ENCODE data around the gene UBP1. TPM values are rescaled to one million over a fixed set of nuclear protein-coding genes. Genes with fewer than 3 reads are reported as not detected.
"Not testable (repeated sequence)": the region's sequence is repeated elsewhere in the genome, so short reads cannot be mapped to it uniquely, and the experiment has no call there.

Gene UBP1
- total RNA-seq, result 10 to 100 TPM; 93.1 to 98.9 TPM
- 10 to 100 TPM in 2 of 3 donors, 1 to 10 TPM in 1; 9.0 to 12.6 (median 12.3) TPM for polyA plus RNA-seq
- 89.0 to 128 (median 94.9) reads per million in 6 experiments for total RNA-seq

- peak within 1 kb of the TSS; percentile 100 for H3K27ac Mint-ChIP-seq
- ATAC-seq, result peak; percentile 82 to 86
- POLR2A ChIA-PET, result interaction anchor here (0.9 to 3.1 kb wide), 7 partner anchors 11 to 756 kb away, joined by 3 to 22 read pairs (median 5); partner anchors contain the start of genes CLASP2, CNOT10, CRTAP and PDCD6IP
- H3K36me3 Mint-ChIP-seq, result no peaks in the 10 kb centered on the region
- peak within 1 kb of the TSS; percentile 94 to 100 (median 99) for H3K4me3 Mint-ChIP-seq
- no peaks in the 10 kb centered on the region for H3K27me3 Mint-ChIP-seq
- H3K9me3 Mint-ChIP-seq, result no peaks in the 10 kb centered on the region
- H3K4me1 Mint-ChIP-seq, result peaks cover 28 to 52% (median 47%) of the 10 kb centered on the region in 4 donors
- DNase-seq, result peak; percentile 87 to 99 (median 96)
These were observed at the start of gene UBP1 for GRCh38 chr3:33440328-33441224. Gene UBP1 (minus strand): TSS chr3:33440405. CDS start chr3:33439848, 557 bp downstream.

GRCh38 chr3:33488683-33489082 lies 48.5 kb upstream of the UBP1 start:
- peaks cover 0 to 14% (median 2%) of the 10 kb centered on the region in 3 donors for H3K36me3 Mint-ChIP-seq
- no peak overlapping the region for H3K4me3 Mint-ChIP-seq
- no peak overlapping the region for H3K27ac Mint-ChIP-seq
- POLR2A ChIA-PET, result no interaction called here
- no peaks in the 10 kb centered on the region for H3K27me3 Mint-ChIP-seq
- DNase-seq, result no peak
- no peak for ATAC-seq
- peaks cover 0 to 3% (median 0%) of the 10 kb centered on the region in 4 donors for H3K4me1 Mint-ChIP-seq
- peaks cover 0 to 7% (median 0%) of the 10 kb centered on the region in 9 donors for H3K9me3 Mint-ChIP-seq

- Mint-ChIP-seq H3K9me3 (peaks cover 0 to 7% (median 0%) of the 10 kb centered on the region in 9 donors), H3K4me3 (no peak overlapping the region), H3K27me3 (no peaks in the 10 kb centered on the region), H3K4me1 (peaks cover 0 to 3% (median 0%) of the 10 kb centered on the region in 4 donors), H3K27ac (no peak overlapping the region), H3K36me3 (peaks cover 0 to 14% (median 2%) of the 10 kb centered on the region in 3 donors)
- POLR2A ChIA-PET, result no interaction called here
- ATAC-seq, result no peak
- DNase-seq, result no peak
These were observed 48.0 kb upstream of the UBP1 start for GRCh38 chr3:33488246-33488645.

GRCh38 chr3:33482111-33482521 lies 41.9 kb upstream of the UBP1 start:
- POLR2A ChIA-PET, result no interaction called here
- DNase-seq, result no peak
- ATAC-seq, result no peak
- peaks cover 0 to 18% (median 0%) of the 10 kb centered on the region in 3 donors for H3K36me3 Mint-ChIP-seq
- H3K27me3 Mint-ChIP-seq, result no peaks in the 10 kb centered on the region
- H3K9me3 Mint-ChIP-seq, result peaks cover 0 to 5% (median 0%) of the 10 kb centered on the region in 9 donors
- no peak overlapping the region for H3K4me3 Mint-ChIP-seq
- no peak overlapping the region for H3K27ac Mint-ChIP-seq
- no peaks in the 10 kb centered on the region for H3K4me1 Mint-ChIP-seq

- H3K4me1 Mint-ChIP-seq, result no peaks in the 10 kb centered on the region
- H3K4me3 Mint-ChIP-seq, result no peak overlapping the region
- no peaks in the 10 kb centered on the region for H3K9me3 Mint-ChIP-seq
- ATAC-seq (no peak), DNase-seq (no peak)
- POLR2A ChIA-PET, result no interaction called here
- H3K27ac Mint-ChIP-seq, result no peak overlapping the region
- H3K36me3 Mint-ChIP-seq, result peaks cover 0 to 2% (median 0%) of the 10 kb centered on the region in 3 donors
- H3K27me3 Mint-ChIP-seq, result no peaks in the 10 kb centered on the region
These were observed 34.7 kb upstream of the UBP1 start for GRCh38 chr3:33474896-33475295.

- Mint-ChIP-seq H3K36me3 (no peaks in the 10 kb centered on the region), H3K27me3 (no peaks in the 10 kb centered on the region), H3K4me3 (no peak overlapping the region), H3K4me1 (no peaks in the 10 kb centered on the region), H3K9me3 (no peaks in the 10 kb centered on the region), H3K27ac (no peak overlapping the region)
- ATAC-seq (no peak), DNase-seq (no peak)
- POLR2A ChIA-PET, result no interaction called here
These were observed 33.6 kb upstream of the UBP1 start for GRCh38 chr3:33473813-33474212.

GRCh38 chr3:33467786-33468185 lies 27.6 kb upstream of the UBP1 start:
- no peak for ATAC-seq
- no peaks in the 10 kb centered on the region for H3K4me1 Mint-ChIP-seq
- peaks cover 0 to 8% (median 1%) of the 10 kb centered on the region in 9 donors for H3K9me3 Mint-ChIP-seq

GRCh38 chr3:33461097-33461496 lies 20.9 kb upstream of the UBP1 start:
- Mint-ChIP-seq H3K4me1 (no peaks in the 10 kb centered on the region), H3K9me3 (peaks cover 0 to 55% (median 11%) of the 10 kb centered on the region in 9 donors), H3K36me3 (peaks cover 4 to 40% (median 5%) of the 10 kb centered on the region in 3 donors), H3K27me3 (peaks cover 0 to 2% (median 0%) of the 10 kb centered on the region in 5 donors), H3K27ac (no peak overlapping the region), H3K4me3 (no peak overlapping the region)
- POLR2A ChIA-PET, result no interaction called here
- ATAC-seq (no peak), DNase-seq (no peak)

More at GRCh38 chr3:33467786-33468185, 27.6 kb upstream of the UBP1 start:
- no peak for DNase-seq
- POLR2A ChIA-PET, result no interaction called here
- no peaks in the 10 kb centered on the region for H3K27me3 Mint-ChIP-seq
- H3K4me3 Mint-ChIP-seq, result no peak overlapping the region
- no peak overlapping the region for H3K27ac Mint-ChIP-seq
- peaks cover 10 to 34% (median 13%) of the 10 kb centered on the region in 3 donors for H3K36me3 Mint-ChIP-seq

- POLR2A ChIA-PET, H3K27ac Mint-ChIP-seq, H3K27me3 Mint-ChIP-seq, ATAC-seq, H3K4me3 Mint-ChIP-seq, H3K4me1 Mint-ChIP-seq, DNase-seq: not testable (repeated sequence)
- Mint-ChIP-seq H3K36me3 (peaks cover 2 to 36% (median 4%) of the 10 kb centered on the region in 3 donors), H3K9me3 (peaks cover 0 to 63% (median 11%) of the 10 kb centered on the region in 9 donors)
These were observed 19.4 kb upstream of the UBP1 start for GRCh38 chr3:33459577-33459976.

- DNase-seq (no peak), ATAC-seq (no peak)
- Mint-ChIP-seq H3K27me3 (peaks cover 0 to 6% (median 0%) of the 10 kb centered on the region in 5 donors), H3K4me3 (no peak overlapping the region), H3K9me3 (peaks cover 0 to 63% (median 17%) of the 10 kb centered on the region in 9 donors), H3K4me1 (peaks cover 0 to 7% (median 6%) of the 10 kb centered on the region in 4 donors), H3K27ac (no peak overlapping the region), H3K36me3 (peaks cover 0 to 38% (median 8%) of the 10 kb centered on the region in 3 donors)
- POLR2A ChIA-PET, result no interaction called here
These were observed 18.2 kb upstream of the UBP1 start for GRCh38 chr3:33458446-33458845.

GRCh38 chr3:33456756-33457155 lies 16.6 kb upstream of the UBP1 start:
- peaks cover 0 to 6% (median 0%) of the 10 kb centered on the region in 5 donors for H3K27me3 Mint-ChIP-seq
- H3K36me3 Mint-ChIP-seq, result peaks cover 0 to 34% (median 8%) of the 10 kb centered on the region in 3 donors
- peaks cover 0 to 58% (median 17%) of the 10 kb centered on the region in 9 donors for H3K9me3 Mint-ChIP-seq
- no peak for ATAC-seq
- no peak overlapping the region for H3K4me3 Mint-ChIP-seq
- POLR2A ChIA-PET, result interaction anchor here (0.7 kb wide), 1 partner anchor 380 kb away, joined by 3 read pairs; no protein-coding TSS in a partner anchor
- no peak for DNase-seq
- no peak overlapping the region for H3K27ac Mint-ChIP-seq
- peaks cover 0 to 7% (median 6%) of the 10 kb centered on the region in 4 donors for H3K4me1 Mint-ChIP-seq

- ATAC-seq, result no peak
- Mint-ChIP-seq H3K9me3 (peaks cover 0 to 33% (median 6%) of the 10 kb centered on the region in 9 donors), H3K27ac (no peak overlapping the region), H3K36me3 (peaks cover 0 to 16% (median 4%) of the 10 kb centered on the region in 3 donors), H3K4me1 (peaks cover 0 to 7% (median 6%) of the 10 kb centered on the region in 4 donors), H3K4me3 (no peak overlapping the region), H3K27me3 (peaks cover 0 to 6% (median 0%) of the 10 kb centered on the region in 5 donors)
- POLR2A ChIA-PET, result no interaction called here
- DNase-seq, result no peak
These were observed 13.1 kb upstream of the UBP1 start for GRCh38 chr3:33453331-33453761.

GRCh38 chr3:33451994-33452393 lies 11.8 kb upstream of the UBP1 start:
- ATAC-seq, POLR2A ChIA-PET, H3K27me3 Mint-ChIP-seq, DNase-seq, H3K4me3 Mint-ChIP-seq: not testable (repeated sequence)
- peaks cover 0 to 13% (median 4%) of the 10 kb centered on the region in 3 donors for H3K36me3 Mint-ChIP-seq
- peaks cover 0 to 24% (median 6%) of the 10 kb centered on the region in 9 donors for H3K9me3 Mint-ChIP-seq
- H3K4me1 Mint-ChIP-seq, result peaks cover 4 to 17% (median 16%) of the 10 kb centered on the region in 4 donors
- peak overlapping the region in 1 of 10 donors; percentile 27 for H3K27ac Mint-ChIP-seq
